ENCODE measurements around the gene PSMB8.

DNA sequence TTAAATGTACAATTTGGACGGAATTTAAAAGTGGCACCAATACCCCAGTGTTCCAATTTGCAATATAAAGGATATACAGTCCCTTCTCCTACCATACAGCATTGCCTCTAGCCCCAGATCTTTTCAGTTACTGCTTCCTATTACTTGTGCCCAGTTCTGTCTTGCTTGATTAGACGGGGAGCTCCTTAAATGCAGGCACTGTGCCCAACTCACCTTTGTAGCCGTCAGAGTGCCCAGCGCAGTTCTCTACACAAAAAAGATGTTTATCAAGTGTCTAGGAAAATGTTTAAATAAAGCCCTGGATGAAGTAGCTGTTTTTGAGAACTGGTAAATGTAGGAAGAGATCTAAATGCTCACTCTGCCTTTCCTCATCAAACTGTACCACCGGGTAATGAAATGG is 12.9 kb downstream of the PSMB8 start:
- TF ChIP-seq, protein P1, sequence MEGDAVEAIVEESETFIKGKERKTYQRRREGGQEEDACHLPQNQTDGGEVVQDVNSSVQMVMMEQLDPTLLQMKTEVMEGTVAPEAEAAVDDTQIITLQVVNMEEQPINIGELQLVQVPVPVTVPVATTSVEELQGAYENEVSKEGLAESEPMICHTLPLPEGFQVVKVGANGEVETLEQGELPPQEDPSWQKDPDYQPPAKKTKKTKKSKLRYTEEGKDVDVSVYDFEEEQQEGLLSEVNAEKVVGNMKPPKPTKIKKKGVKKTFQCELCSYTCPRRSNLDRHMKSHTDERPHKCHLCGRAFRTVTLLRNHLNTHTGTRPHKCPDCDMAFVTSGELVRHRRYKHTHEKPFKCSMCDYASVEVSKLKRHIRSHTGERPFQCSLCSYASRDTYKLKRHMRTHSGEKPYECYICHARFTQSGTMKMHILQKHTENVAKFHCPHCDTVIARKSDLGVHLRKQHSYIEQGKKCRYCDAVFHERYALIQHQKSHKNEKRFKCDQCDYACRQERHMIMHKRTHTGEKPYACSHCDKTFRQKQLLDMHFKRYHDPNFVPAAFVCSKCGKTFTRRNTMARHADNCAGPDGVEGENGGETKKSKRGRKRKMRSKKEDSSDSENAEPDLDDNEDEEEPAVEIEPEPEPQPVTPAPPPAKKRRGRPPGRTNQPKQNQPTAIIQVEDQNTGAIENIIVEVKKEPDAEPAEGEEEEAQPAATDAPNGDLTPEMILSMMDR (conservative IDR thresholded peaks at IDR 0.05), result no peak
- TF ChIP-seq EZH2 (IDR thresholded peaks at IDR 0.05; ENCODE audit: low read depth), result no peak
